ENCODE data around the gene DSCAML1.

DSCAML1 gene

DNA sequence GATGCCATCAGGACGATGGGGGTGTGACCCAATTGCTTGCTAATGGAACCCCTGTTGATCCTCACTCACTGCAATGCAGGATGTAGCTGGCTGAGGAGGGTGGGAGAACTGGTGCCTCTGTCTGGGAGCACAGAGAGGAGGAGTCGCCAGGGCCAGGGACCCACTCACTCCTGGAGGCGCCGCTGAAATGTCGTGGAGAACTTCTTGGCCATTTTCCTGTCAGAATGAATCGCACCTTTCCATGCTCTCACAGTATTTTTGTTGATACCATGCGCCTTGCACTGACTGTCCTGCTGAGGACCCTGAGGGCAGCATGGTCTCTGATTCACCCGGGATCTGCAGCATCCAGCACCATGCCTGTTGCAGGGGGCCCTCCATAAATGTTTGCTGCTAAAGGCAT, 211.4 kb downstream of the DSCAML1 start:
- Histone ChIP-seq H3K27ac (ENCODE audit: low read depth in 2 of 2, low read length in 2 of 2) (no peak overlapping the region), H3K4me3 (ENCODE audit: low read length in 2 of 2) (no peak overlapping the region), H3K9me3 (ENCODE audit: control insufficient read depth in 2 of 2, low read length in 2 of 2) (no peaks in the 10 kb centered on the region), H3K9ac (ENCODE audit: low read depth in 1 of 2, low read length in 2 of 2) (no peak overlapping the region), H3K4me1 (ENCODE audit: control insufficient read depth in 2 of 2, insufficient read depth in 2 of 2, low read length in 2 of 2) (no peaks in the 10 kb centered on the region), H3K27me3 (ENCODE audit: control insufficient read depth in 2 of 2, insufficient read depth in 2 of 2, low read length in 2 of 2) (no peaks in the 10 kb centered on the region), H3K36me3 (ENCODE audit: control insufficient read depth in 2 of 2, insufficient read depth in 2 of 2, low read length in 2 of 2) (no peaks in the 10 kb centered on the region)

DNA sequence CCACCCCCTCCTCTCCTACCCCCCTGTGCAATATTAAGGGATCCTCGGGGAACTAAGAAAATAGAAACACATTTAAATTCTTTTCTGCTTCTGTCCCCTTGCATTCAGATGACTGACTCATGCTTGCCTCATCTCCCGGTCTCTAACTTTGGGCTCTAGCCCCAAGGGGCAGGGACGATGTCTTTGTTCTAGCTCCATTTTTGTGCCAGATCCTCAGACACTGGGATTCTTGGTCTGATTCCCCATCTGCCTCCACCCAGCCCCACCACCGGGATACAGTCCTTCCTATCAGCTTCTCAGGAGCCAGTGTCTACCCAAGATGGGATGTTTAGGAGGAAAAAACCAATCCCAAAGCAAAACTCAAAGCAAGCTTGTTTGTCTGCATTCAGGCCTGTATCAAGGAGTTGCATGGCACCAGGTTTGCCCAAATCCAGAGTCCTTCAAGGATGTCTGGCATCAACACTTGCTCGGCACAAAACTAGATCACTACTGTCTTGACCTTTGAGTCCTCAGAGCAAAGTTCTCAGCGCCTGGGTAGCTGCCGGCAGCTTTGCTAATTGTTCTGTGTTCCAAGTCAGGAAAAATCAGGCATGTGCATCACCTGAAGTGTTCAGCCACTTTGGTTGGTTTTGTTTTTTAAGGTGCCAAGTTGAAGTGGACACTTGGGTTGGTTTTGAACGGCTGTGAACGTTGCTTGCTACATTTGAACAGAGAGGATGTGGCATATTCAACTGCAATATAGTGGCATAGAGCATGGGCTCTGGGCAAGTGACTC, 212.8 kb downstream of the DSCAML1 start:
- Histone ChIP-seq H3K9me3 (ENCODE audit: control insufficient read depth in 2 of 2, low read length in 2 of 2) (no peaks in the 10 kb centered on the region), H3K4me1 (ENCODE audit: control insufficient read depth in 2 of 2, insufficient read depth in 2 of 2, low read length in 2 of 2) (no peaks in the 10 kb centered on the region), H3K27ac (ENCODE audit: low read depth in 2 of 2, low read length in 2 of 2) (no peak overlapping the region), H3K9ac (ENCODE audit: low read depth in 1 of 2, low read length in 2 of 2) (no peak overlapping the region), H3K4me3 (ENCODE audit: low read length in 2 of 2) (no peak overlapping the region), H3K27me3 (ENCODE audit: control insufficient read depth in 2 of 2, insufficient read depth in 2 of 2, low read length in 2 of 2) (no peaks in the 10 kb centered on the region), H3K36me3 (ENCODE audit: control insufficient read depth in 2 of 2, insufficient read depth in 2 of 2, low read length in 2 of 2) (no peaks in the 10 kb centered on the region)

DNA sequence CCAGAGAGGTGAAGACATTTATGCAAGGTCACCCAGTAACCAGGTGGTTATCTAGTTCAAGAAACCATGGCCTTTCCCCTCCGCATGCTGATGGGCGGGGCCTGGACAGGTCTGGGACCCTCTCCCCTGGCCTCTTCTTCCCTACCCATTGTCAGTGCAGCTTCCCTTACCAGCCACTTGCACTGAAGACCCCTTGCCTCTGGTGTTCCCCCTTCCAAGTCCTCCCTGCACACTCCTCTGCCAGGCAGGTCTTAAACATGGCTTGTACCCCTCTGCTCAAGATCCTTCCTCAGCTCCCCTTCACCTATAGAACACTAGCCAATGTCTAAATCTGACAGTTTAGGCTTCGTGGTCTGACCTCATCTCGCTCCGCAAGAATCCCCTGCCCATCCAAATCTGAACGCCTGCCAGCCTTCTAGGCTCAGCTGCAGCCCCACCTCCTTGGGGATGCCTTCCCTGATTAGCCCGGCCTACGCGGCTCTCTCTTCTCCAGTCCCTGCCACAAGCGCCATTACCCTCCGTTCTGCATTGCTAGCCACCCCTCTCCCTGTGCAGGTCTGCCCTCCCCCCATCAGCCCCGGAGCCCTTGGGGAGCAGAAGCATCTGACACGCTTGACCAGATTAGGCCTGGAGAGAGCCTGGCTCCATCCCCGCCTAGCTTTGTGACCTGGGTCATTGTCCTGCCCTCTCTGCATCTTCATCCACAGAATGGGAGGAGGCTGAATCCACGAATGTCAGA, 213.8 kb downstream of the DSCAML1 start:
- no peaks in the 10 kb centered on the region for H3K4me1 ChIP-seq (ENCODE audit: control insufficient read depth in 2 of 2, insufficient read depth in 2 of 2, low read length in 2 of 2)
- H3K4me3 ChIP-seq (ENCODE audit: low read length in 2 of 2), result no peak overlapping the region
- no peaks in the 10 kb centered on the region for H3K36me3 ChIP-seq (ENCODE audit: control insufficient read depth in 2 of 2, insufficient read depth in 2 of 2, low read length in 2 of 2)
- H3K9ac ChIP-seq (ENCODE audit: low read depth in 1 of 2, low read length in 2 of 2), result no peak overlapping the region
- H3K27ac ChIP-seq (ENCODE audit: low read depth in 2 of 2, low read length in 2 of 2), result no peak overlapping the region
- H3K27me3 ChIP-seq (ENCODE audit: control insufficient read depth in 2 of 2, insufficient read depth in 2 of 2, low read length in 2 of 2), result no peaks in the 10 kb centered on the region
- no peaks in the 10 kb centered on the region for H3K9me3 ChIP-seq (ENCODE audit: control insufficient read depth in 2 of 2, low read length in 2 of 2)

DNA sequence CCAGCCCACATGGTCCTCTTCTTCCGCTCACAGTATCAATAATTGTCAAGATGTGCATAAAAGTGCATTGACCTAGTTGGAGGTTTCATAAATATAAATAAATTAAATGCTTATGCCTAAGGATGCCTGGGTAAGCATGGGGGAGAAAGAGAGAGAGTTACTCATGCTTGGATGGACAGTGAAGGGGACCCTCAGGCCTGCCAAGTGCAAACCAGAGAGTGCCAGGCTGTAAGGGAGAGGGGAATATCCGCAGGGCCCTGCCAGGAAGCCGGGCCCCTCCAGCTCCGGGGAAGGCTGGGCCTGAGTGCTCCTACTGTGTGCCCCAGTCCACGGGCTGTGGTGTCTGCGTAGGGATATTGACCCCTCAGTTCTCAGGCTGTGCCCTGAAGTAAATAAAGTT, 214.6 kb downstream of the DSCAML1 start:
- Histone ChIP-seq H3K9me3 (ENCODE audit: control insufficient read depth in 2 of 2, low read length in 2 of 2) (no peaks in the 10 kb centered on the region), H3K27me3 (ENCODE audit: control insufficient read depth in 2 of 2, insufficient read depth in 2 of 2, low read length in 2 of 2) (no peaks in the 10 kb centered on the region), H3K27ac (ENCODE audit: low read depth in 2 of 2, low read length in 2 of 2) (no peak overlapping the region), H3K4me1 (ENCODE audit: control insufficient read depth in 2 of 2, insufficient read depth in 2 of 2, low read length in 2 of 2) (no peaks in the 10 kb centered on the region), H3K4me3 (ENCODE audit: low read length in 2 of 2) (no peak overlapping the region), H3K9ac (ENCODE audit: low read depth in 1 of 2, low read length in 2 of 2) (no peak overlapping the region), H3K36me3 (ENCODE audit: control insufficient read depth in 2 of 2, insufficient read depth in 2 of 2, low read length in 2 of 2) (no peaks in the 10 kb centered on the region)

DNA sequence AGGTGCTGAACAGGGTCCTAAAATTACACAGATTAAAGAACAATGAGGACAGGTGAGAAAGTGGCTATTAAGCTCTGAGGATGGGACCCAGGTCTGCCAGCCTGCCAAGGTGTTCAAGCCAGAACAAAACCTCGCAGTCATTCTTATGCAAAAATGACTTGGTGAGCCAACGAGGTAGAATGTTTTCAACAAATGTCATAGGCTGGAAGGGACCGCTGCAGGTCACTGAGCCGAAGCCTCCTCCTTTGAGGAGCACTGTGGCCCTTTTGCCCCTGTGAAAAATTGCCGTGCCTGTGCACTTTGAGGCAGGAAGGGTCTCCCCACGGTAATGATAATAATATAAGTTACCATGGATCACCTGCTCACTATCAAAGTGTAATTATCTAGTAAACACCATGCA, 216.2 kb downstream of the DSCAML1 start:
- Histone ChIP-seq H3K36me3 (ENCODE audit: control insufficient read depth in 2 of 2, insufficient read depth in 2 of 2, low read length in 2 of 2) (no peaks in the 10 kb centered on the region), H3K9me3 (ENCODE audit: control insufficient read depth in 2 of 2, low read length in 2 of 2) (no peaks in the 10 kb centered on the region), H3K4me3 (ENCODE audit: low read length in 2 of 2) (no peak overlapping the region), H3K9ac (ENCODE audit: low read depth in 1 of 2, low read length in 2 of 2) (no peak overlapping the region), H3K27me3 (ENCODE audit: control insufficient read depth in 2 of 2, insufficient read depth in 2 of 2, low read length in 2 of 2) (no peaks in the 10 kb centered on the region), H3K4me1 (ENCODE audit: control insufficient read depth in 2 of 2, insufficient read depth in 2 of 2, low read length in 2 of 2) (no peaks in the 10 kb centered on the region), H3K27ac (ENCODE audit: low read depth in 2 of 2, low read length in 2 of 2) (no peak overlapping the region)

DNA sequence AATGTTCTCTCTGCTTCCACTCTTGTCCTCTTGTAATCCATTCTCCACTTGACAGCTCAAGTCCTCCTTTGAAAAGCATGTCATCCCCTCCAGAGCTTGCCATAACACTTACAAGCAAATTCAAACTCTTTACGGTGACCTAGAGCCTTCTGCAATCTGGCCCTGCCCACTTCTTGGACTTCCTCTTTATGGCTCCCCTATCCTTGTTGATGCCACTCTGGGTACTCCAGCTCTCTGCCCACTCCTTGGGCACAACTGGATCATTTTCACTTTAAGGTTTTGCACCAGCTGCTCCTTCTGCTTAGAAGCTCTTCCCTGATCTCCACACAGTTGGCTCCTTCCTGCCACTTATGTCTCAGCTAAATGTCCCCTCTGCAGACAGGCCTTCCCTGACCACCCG, 217.9 kb downstream of the DSCAML1 start:
- Histone ChIP-seq H3K9ac (ENCODE audit: low read depth in 1 of 2, low read length in 2 of 2) (no peak overlapping the region), H3K27me3 (ENCODE audit: control insufficient read depth in 2 of 2, insufficient read depth in 2 of 2, low read length in 2 of 2) (no peaks in the 10 kb centered on the region), H3K27ac (ENCODE audit: low read depth in 2 of 2, low read length in 2 of 2) (no peak overlapping the region), H3K36me3 (ENCODE audit: control insufficient read depth in 2 of 2, insufficient read depth in 2 of 2, low read length in 2 of 2) (no peaks in the 10 kb centered on the region), H3K4me3 (ENCODE audit: low read length in 2 of 2) (no peak overlapping the region), H3K9me3 (ENCODE audit: control insufficient read depth in 2 of 2, low read length in 2 of 2) (no peaks in the 10 kb centered on the region), H3K4me1 (ENCODE audit: control insufficient read depth in 2 of 2, insufficient read depth in 2 of 2, low read length in 2 of 2) (no peaks in the 10 kb centered on the region)

DNA sequence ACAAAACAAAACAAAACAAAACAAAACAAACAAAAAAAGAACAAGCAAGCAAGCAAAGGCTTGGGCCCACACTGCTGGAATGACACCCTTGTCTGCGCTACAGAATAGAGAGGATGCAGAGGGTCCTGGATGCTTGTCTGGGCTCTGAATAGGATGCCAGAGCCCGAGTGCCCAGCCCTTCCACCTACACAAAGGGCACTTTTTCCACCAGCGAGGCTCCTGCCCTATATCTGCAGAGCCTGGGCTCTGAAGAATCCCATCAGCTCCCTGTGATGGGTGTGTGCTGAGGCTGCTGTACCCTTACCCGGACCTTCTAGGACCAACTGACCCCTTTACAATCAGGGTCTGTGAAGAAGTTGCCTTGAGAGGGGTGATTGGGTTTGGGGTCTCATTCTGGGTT, 221.2 kb downstream of the DSCAML1 start:
- no peaks in the 10 kb centered on the region for H3K36me3 ChIP-seq (ENCODE audit: control insufficient read depth in 2 of 2, insufficient read depth in 2 of 2, low read length in 2 of 2)
- H3K27me3 ChIP-seq (ENCODE audit: control insufficient read depth in 2 of 2, insufficient read depth in 2 of 2, low read length in 2 of 2), result no peaks in the 10 kb centered on the region
- no peak overlapping the region for H3K4me3 ChIP-seq (ENCODE audit: low read length in 2 of 2)
- no peaks in the 10 kb centered on the region for H3K9me3 ChIP-seq (ENCODE audit: control insufficient read depth in 2 of 2, low read length in 2 of 2)
- no peak overlapping the region for H3K9ac ChIP-seq (ENCODE audit: low read depth in 1 of 2, low read length in 2 of 2)
- no peaks in the 10 kb centered on the region for H3K4me1 ChIP-seq (ENCODE audit: control insufficient read depth in 2 of 2, insufficient read depth in 2 of 2, low read length in 2 of 2)
- H3K27ac ChIP-seq (ENCODE audit: low read depth in 2 of 2, low read length in 2 of 2), result no peak overlapping the region

DNA sequence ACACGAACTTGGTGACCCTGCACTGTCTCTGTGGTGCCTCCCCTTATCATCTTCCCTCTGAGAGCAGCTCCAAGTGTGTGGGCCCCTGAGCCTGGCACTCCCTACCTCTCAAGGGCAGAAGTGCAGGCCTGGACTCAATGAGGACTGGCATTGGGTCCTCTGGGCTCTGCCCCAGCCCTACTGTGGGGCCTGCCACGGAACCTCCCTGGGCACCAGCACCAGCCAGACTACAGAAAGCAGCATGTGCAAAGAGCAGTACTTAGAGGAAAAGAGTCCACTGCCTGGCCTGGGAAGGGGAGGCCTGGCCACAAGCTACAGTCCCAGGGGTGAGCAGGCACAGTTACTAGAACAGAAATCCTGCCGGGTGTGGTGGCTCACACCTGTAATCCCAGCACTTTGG, 222.5 kb downstream of the DSCAML1 start:
- Histone ChIP-seq H3K27me3 (ENCODE audit: control insufficient read depth in 2 of 2, insufficient read depth in 2 of 2, low read length in 2 of 2) (no peaks in the 10 kb centered on the region), H3K4me1 (ENCODE audit: control insufficient read depth in 2 of 2, insufficient read depth in 2 of 2, low read length in 2 of 2) (no peaks in the 10 kb centered on the region), H3K27ac (ENCODE audit: low read depth in 2 of 2, low read length in 2 of 2) (no peak overlapping the region), H3K9me3 (ENCODE audit: control insufficient read depth in 2 of 2, low read length in 2 of 2) (no peaks in the 10 kb centered on the region), H3K9ac (ENCODE audit: low read depth in 1 of 2, low read length in 2 of 2) (no peak overlapping the region), H3K36me3 (ENCODE audit: control insufficient read depth in 2 of 2, insufficient read depth in 2 of 2, low read length in 2 of 2) (no peaks in the 10 kb centered on the region), H3K4me3 (ENCODE audit: low read length in 2 of 2) (no peak overlapping the region)

DNA sequence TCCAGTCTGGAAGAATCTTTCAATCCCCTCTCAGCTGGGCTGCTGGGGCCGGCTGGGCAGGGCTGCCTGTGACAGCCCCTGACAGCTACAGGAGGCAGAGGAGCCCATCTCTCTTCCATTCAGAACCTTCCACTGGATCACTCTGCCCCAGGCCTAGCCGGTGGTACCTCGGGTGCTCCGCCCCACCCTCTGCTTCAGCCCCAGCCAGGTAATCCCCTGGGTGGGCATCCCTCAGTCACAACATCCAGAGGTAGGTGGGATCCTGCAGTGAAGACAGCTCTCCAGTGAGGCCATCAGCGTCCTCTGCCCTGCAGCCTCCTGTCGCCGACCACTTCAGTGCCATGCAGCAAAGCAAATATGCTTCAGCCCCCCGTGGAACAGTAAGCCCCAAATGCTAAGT, 223.7 kb downstream of the DSCAML1 start:
- Histone ChIP-seq H3K4me1 (ENCODE audit: control insufficient read depth in 2 of 2, insufficient read depth in 2 of 2, low read length in 2 of 2) (no peaks in the 10 kb centered on the region), H3K27ac (ENCODE audit: low read depth in 2 of 2, low read length in 2 of 2) (no peak overlapping the region), H3K27me3 (ENCODE audit: control insufficient read depth in 2 of 2, insufficient read depth in 2 of 2, low read length in 2 of 2) (no peaks in the 10 kb centered on the region), H3K9me3 (ENCODE audit: control insufficient read depth in 2 of 2, low read length in 2 of 2) (no peaks in the 10 kb centered on the region), H3K36me3 (ENCODE audit: control insufficient read depth in 2 of 2, insufficient read depth in 2 of 2, low read length in 2 of 2) (no peaks in the 10 kb centered on the region), H3K4me3 (ENCODE audit: low read length in 2 of 2) (no peak overlapping the region), H3K9ac (ENCODE audit: low read depth in 1 of 2, low read length in 2 of 2) (no peak overlapping the region)

DNA sequence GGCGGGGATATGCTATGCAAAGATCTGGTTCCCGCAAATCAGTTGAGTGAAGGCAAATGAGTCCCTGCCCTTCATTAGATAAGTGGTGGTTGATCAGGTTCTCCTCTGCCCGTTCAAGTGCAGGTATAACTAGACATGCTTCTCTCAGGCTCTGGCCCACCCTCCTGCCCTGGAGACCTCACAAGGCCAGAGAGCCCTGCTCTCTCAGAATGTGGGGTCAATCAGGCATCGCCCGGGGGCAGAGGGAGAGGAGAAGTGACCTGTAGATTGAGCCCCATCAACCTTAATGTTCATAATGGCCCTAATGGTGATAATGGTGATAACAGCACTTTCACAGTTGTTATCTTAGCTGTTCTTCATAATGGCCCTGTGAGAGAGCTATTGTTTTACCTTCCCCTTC, 224.3 kb downstream of the DSCAML1 start:
- Histone ChIP-seq H3K9me3 (ENCODE audit: control insufficient read depth in 2 of 2, low read length in 2 of 2) (no peaks in the 10 kb centered on the region), H3K9ac (ENCODE audit: low read depth in 1 of 2, low read length in 2 of 2) (no peak overlapping the region), H3K27ac (ENCODE audit: low read depth in 2 of 2, low read length in 2 of 2) (no peak overlapping the region)

More for the DNA sequence above, 224.3 kb downstream of the DSCAML1 start:
- no peaks in the 10 kb centered on the region for H3K36me3 ChIP-seq (ENCODE audit: control insufficient read depth in 2 of 2, insufficient read depth in 2 of 2, low read length in 2 of 2)
- no peak overlapping the region for H3K4me3 ChIP-seq (ENCODE audit: low read length in 2 of 2)
- no peaks in the 10 kb centered on the region for H3K4me1 ChIP-seq (ENCODE audit: control insufficient read depth in 2 of 2, insufficient read depth in 2 of 2, low read length in 2 of 2)
- H3K27me3 ChIP-seq (ENCODE audit: control insufficient read depth in 2 of 2, insufficient read depth in 2 of 2, low read length in 2 of 2), result no peaks in the 10 kb centered on the region
